SK-N-SH (cell line): ENCODE results near the gene PTPRK.

Source experiments
- ELF1 ChIP-seq: IDR thresholded peaks from 2 replicates; pipeline ENCODE4 v1.4.0; 2012
- EP300 ChIP-seq, 2 experiments: IDR thresholded peaks; 2 replicates each; pipeline versions ENCODE4 v1.4.0 to v1.6.1; 2012; ENCODE audit warnings: borderline replicate concordance in 1 of 2, low read depth in 1 of 2, low read length in 1 of 2
- EZH2phosphoT487 ChIP-seq: fragments of 200-600 bp; sonication (generic); IDR thresholded peaks from 2 replicates; pipeline ENCODE4 v1.6.1; 2017; ENCODE audit warnings: low read depth, mixed run types, mild to moderate bottlenecking, antibody characterized with exemption, moderate library complexity, borderline replicate concordance
- JUND ChIP-seq: IDR thresholded peaks from 2 replicates; pipeline ENCODE4 v1.4.0; 2012
- POLR2AphosphoS5 ChIP-seq: IDR thresholded peaks from 2 replicates; pipeline ENCODE4 v1.6.1; 2012; ENCODE audit warnings: low read depth, low read length
- TAF1 ChIP-seq: IDR thresholded peaks from 2 replicates; pipeline ENCODE4 v1.6.1; 2012; ENCODE audit warnings: low read depth, mild to moderate bottlenecking, low read length, moderate library complexity, borderline replicate concordance
- TEAD4 ChIP-seq: IDR thresholded peaks from 2 replicates; pipeline ENCODE4 v1.4.0; 2012; ENCODE audit warnings: mild to moderate bottlenecking, borderline replicate concordance; ENCODE audit not compliant: insufficient read depth
- TF ChIP-seq, protein P1 (sequence below): fragments of 200-600 bp; sonication (generic); IDR thresholded peaks from 2 replicates; pipeline ENCODE4 v1.6.1; 2017; ENCODE audit warnings: antibody characterized with exemption, mild to moderate bottlenecking, moderate library complexity
- TF ChIP-seq, protein P2 (sequence below): IDR thresholded peaks from 2 replicates; pipeline ENCODE4 v1.4.0; 2012; ENCODE audit warnings: low read depth
- TF ChIP-seq, protein P3 (sequence below): IDR thresholded peaks from 2 replicates; pipeline ENCODE4; 2012
- TF ChIP-seq, protein P4 (sequence below): IDR thresholded peaks from 2 replicates; pipeline ENCODE4 v1.6.1; 2012; ENCODE audit warnings: mild to moderate bottlenecking, low read depth, low read length, moderate library complexity
- TF ChIP-seq, protein P5 (sequence below): fragments of 150-350 bp; IDR thresholded peaks from 2 replicates; pipeline ENCODE4 v1.6.1; 2017; ENCODE audit warnings: antibody characterized with exemption, low read length, low read depth, borderline replicate concordance

DNA sequence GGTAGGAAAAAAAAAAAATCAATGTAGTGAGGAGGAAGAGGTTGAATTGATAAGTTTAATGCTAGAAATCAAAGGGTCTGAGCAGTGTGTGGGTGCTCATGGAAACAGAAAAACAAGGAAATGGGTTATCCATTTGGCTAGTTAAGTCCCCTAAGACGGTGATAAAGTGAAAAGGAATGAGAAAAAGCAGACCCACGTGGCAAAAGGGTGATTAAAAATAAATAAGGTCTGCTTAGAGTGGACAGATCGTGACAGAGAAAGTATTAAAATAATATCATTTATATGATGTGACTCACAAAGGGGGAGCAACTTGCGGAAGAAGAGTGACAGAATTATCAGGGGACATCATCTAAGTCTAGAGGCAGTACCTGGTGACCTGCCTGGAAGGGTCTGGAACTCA, 367.8 kb downstream of the PTPRK start:
- TF ChIP-seq, protein P1, sequence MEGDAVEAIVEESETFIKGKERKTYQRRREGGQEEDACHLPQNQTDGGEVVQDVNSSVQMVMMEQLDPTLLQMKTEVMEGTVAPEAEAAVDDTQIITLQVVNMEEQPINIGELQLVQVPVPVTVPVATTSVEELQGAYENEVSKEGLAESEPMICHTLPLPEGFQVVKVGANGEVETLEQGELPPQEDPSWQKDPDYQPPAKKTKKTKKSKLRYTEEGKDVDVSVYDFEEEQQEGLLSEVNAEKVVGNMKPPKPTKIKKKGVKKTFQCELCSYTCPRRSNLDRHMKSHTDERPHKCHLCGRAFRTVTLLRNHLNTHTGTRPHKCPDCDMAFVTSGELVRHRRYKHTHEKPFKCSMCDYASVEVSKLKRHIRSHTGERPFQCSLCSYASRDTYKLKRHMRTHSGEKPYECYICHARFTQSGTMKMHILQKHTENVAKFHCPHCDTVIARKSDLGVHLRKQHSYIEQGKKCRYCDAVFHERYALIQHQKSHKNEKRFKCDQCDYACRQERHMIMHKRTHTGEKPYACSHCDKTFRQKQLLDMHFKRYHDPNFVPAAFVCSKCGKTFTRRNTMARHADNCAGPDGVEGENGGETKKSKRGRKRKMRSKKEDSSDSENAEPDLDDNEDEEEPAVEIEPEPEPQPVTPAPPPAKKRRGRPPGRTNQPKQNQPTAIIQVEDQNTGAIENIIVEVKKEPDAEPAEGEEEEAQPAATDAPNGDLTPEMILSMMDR: no peak
- TF ChIP-seq EZH2phosphoT487 (no peak), POLR2AphosphoS5 (no peak), EP300 (IDR thresholded peaks at IDR 0.05; ENCODE audit: borderline replicate concordance in 1 of 2, low read depth in 1 of 2, low read length in 1 of 2) (no peak), JUND (no peak), TEAD4 (no peak), ELF1 (no peak), TAF1 (no peak)
- TF ChIP-seq, protein P2, sequence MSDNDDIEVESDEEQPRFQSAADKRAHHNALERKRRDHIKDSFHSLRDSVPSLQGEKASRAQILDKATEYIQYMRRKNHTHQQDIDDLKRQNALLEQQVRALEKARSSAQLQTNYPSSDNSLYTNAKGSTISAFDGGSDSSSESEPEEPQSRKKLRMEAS: no peak
- TF ChIP-seq, protein P3, sequence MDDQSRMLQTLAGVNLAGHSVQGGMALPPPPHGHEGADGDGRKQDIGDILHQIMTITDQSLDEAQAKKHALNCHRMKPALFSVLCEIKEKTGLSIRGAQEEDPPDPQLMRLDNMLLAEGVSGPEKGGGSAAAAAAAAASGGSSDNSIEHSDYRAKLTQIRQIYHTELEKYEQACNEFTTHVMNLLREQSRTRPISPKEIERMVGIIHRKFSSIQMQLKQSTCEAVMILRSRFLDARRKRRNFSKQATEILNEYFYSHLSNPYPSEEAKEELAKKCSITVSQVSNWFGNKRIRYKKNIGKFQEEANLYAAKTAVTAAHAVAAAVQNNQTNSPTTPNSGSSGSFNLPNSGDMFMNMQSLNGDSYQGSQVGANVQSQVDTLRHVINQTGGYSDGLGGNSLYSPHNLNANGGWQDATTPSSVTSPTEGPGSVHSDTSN: no peak
- TF ChIP-seq, protein P4, sequence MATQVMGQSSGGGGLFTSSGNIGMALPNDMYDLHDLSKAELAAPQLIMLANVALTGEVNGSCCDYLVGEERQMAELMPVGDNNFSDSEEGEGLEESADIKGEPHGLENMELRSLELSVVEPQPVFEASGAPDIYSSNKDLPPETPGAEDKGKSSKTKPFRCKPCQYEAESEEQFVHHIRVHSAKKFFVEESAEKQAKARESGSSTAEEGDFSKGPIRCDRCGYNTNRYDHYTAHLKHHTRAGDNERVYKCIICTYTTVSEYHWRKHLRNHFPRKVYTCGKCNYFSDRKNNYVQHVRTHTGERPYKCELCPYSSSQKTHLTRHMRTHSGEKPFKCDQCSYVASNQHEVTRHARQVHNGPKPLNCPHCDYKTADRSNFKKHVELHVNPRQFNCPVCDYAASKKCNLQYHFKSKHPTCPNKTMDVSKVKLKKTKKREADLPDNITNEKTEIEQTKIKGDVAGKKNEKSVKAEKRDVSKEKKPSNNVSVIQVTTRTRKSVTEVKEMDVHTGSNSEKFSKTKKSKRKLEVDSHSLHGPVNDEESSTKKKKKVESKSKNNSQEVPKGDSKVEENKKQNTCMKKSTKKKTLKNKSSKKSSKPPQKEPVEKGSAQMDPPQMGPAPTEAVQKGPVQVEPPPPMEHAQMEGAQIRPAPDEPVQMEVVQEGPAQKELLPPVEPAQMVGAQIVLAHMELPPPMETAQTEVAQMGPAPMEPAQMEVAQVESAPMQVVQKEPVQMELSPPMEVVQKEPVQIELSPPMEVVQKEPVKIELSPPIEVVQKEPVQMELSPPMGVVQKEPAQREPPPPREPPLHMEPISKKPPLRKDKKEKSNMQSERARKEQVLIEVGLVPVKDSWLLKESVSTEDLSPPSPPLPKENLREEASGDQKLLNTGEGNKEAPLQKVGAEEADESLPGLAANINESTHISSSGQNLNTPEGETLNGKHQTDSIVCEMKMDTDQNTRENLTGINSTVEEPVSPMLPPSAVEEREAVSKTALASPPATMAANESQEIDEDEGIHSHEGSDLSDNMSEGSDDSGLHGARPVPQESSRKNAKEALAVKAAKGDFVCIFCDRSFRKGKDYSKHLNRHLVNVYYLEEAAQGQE: no peak
- TF ChIP-seq, protein P5, sequence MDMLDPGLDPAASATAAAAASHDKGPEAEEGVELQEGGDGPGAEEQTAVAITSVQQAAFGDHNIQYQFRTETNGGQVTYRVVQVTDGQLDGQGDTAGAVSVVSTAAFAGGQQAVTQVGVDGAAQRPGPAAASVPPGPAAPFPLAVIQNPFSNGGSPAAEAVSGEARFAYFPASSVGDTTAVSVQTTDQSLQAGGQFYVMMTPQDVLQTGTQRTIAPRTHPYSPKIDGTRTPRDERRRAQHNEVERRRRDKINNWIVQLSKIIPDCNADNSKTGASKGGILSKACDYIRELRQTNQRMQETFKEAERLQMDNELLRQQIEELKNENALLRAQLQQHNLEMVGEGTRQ: no peak
